NCI-H526 (cell line): ENCODE measurements around the gene SLC35F1.
A peak's percentile ranks its signal among the peaks of the same experiment; 100 is the strongest.
"Not testable (repeated sequence)": the region's sequence is repeated elsewhere in the genome, so short reads cannot be mapped to it uniquely, and the experiment has no call there.

Experiments used
- DNase-seq, 2 experiments: peaks; one replicate each; lab custom pipeline; 2025; lab: John Stamatoyannopoulos, UW

The SLC35F1 gene

GRCh38 chr6:117906958-117907600, at the start of gene SLC35F1:
Gene SLC35F1, plus strand, starts transcription at chr6:117907264.
- peak; percentile 18 to 86 for DNase-seq

- not testable (repeated sequence) for DNase-seq
These were observed 48.5 kb upstream of the SLC35F1 start for GRCh38 chr6:117858601-117859000.

- DNase-seq = no peak
These were observed 45.5 kb upstream of the SLC35F1 start for GRCh38 chr6:117861545-117861944.

GRCh38 chr6:117866561-117866960, 40.5 kb upstream of the SLC35F1 start:
- DNase-seq = no peak

GRCh38 chr6:117870486-117871242, 36.4 kb upstream of the SLC35F1 start:
- no peak for DNase-seq

- no peak for DNase-seq
These were observed 26.2 kb upstream of the SLC35F1 start for GRCh38 chr6:117880824-117881223.

DNA sequence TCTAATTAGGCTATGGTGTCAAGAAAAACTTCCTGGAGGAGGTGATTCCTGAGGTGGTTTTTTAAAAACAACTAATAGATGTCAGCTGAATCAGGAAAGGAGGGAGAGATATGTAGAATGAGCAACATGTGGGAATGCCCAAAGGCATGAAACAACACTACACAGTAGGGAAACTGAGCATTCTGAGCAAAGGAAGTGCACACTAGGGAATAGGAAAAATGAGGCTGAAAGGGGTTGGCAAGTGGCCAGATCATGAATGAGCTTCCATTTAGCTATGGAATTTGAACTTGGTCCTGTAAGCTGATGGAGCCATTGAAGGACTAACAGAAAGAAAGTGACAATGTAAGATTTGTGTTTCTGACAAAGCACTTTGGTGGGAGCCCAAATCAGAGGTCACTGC, 16.9 kb upstream of the SLC35F1 start:
- no peak for DNase-seq

DNA sequence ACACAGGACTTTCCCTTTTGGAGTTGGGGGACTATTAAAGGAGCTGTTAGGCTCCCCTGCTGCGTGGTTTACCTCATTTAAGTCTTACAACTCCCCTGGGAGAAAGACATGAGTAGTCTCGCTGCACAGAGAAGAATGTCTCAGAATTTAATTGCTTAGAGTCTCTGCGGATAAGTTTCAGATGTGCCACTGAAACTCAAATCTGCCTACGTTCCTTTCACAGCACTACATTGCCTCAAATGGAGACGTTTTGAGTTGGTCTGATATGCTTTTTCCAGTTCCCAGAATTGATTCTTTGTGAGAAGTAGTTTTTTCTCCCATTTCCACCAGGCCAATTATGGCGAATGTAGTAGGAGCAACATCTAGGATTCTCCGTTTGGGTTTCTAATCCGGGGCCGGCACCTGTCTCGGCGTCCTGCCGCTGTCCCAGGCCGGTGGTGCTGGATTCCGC, 532 bp upstream of the SLC35F1 start:
- DNase-seq = peak; percentile 21 to 46

DNA sequence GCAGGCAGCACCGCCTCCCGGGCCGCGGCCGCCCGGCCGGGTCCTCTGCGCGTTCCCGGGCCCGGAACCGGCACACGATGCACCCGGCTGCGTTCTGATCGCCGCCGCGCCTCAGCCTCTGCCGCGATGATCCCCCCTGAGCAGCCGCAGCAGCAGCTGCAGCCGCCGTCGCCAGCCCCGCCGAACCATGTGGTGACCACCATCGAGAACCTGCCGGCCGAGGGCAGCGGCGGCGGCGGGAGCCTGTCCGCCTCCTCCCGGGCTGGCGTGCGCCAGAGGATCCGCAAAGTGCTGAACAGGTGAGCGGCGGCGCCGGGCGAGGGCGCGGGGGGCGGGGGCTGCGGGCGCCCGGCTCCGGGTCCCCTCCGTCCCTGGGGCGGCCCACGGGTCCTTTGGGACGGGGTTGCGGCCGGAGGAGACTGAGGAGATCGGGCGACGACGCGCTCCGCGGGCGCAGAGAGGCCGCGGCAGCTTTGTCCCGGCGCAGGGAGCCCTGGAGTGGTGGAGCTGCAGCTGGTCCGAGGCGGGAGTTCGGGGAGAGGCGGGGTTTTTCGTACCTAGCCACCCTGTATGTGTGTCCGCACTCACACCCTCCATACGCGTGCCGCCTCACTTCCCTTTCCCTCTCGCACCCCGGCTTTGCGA, 659 bp downstream of the SLC35F1 start:
- DNase-seq = peak; percentile 35 to 79

DNA sequence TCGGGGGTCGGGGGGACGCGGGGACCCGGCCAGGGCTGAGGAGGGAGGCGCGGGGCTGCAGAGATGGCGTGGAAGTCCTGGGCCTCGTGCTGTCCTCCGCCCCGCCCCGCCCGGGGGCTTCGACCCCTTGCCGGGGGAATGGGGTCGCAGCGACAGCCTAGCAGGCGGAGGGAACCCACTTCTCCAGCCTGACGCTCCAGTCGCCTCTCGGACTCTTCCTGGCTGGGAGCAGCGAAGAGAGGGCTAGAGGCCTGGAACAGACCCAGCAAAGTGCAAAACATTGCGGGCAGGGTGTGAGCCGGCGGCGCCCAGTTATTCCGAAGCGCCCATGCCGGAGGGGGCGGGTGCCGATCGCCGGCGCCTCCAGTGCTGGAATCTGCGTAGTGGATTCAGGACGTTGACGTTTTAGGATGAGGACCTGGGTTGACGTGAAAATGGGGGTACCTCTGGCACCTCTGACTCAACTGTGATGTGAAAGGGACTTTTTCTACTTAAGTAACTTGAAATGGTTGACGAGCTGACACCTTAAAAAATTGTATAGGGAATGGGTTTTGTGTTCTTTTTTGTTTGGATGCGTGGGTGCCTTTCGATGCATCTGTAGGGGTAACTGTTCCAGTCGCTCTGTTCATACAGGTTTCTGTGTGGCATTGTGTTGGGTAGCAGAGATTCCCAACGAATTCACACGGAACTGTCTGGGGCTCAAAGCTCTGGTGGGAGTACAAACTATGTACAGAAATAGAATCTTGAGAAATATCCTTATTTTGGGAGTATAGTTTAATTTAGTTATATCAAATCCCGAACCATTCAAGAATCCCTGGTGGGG, 1.4 kb downstream of the SLC35F1 start:
- peak; percentile 35 to 68 for DNase-seq

DNA sequence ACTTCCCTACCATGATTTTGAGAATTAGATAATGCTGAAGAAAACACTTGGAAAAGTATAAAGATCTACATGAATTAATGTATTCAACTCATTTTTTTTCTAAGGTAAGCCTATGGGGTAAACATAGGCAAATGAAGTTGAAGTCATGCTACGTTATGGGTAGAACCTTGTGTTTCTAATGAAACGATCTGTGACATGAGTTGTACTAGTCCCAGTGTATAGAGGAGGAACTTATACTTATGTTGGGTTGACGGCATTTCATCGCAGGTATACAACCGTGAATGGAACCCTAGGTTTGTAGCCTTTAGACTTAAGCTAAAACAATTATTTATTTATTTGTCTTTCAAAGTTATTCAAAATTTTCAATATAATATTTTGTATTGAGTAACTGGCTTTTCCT, 2.6 kb downstream of the SLC35F1 start:
- no peak for DNase-seq

DNA sequence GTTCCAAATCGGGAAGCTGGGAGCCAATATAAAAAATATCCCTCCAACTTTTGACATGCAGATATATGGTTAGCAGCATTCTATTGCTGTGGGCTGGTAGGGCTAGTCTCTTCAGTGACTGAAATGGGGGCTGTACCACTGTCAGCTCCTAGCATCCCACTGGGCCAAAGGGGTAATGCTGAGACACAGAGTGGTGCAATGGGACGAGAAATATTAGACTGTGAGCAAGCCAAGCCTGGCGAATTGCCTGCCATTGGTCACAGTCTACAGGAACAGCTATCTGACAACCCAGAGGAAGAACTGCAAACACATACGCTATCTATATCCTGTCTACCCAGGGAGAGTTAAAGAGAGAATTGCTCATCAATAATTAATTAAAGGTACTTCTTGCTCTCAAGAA, 3.5 kb downstream of the SLC35F1 start:
- no peak for DNase-seq

DNA sequence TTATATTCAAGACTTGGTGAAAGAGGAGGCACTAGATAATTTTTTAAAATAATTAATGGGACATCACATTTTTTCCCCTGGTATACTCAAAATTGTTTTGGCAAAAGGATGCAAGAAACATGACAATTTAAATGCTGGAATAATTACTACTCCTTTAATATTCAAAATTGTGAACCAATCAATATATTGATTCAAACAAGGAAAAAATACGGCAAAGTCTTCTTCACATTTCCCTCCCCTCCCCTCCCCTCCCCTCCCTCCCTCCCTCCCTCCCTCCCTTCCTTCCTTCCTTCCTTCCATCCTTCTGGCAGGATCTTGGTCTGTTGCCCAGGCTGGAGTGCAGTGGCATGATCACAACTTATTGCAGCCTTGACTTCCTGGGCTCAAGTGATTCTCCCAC, 4.1 kb downstream of the SLC35F1 start:
- DNase-seq = no peak

DNA sequence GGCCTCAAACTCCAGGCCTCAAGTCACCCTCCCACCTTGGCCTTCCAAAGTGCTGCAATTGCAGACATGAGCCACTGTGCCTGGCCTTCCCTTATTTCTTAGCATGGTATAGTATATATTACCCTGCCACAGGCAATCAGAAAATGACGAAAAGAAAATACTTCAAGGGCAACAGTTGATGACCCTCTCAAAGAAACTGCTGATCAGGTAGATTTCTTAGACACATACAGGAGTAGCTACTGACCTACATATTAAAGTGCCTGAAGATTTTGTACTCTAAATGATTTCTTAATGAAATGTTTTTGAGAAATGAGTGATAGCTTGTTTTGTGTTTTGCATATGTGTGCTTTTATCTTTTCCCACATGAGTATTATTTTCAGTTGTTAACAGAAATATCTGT, 4.6 kb downstream of the SLC35F1 start:
- DNase-seq = no peak

DNA sequence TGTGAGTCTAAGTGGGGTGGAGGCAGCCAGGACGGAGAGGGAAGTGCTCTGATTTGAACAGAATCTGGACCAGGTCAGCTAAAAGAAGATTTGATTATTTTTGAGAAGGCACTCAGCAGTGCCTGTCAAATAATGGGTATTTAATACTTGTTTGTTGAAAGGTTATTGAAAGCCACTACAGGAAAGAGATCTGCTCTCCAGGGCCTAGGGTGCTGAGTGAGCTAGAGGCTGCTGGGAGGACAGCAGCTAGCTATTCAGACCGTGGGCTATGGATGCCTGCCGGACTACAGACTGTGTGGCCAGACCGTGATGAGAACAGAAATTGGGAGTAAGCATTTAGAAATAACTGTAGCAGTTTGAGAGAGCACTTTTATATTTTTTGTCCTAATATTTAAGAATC, 8.8 kb downstream of the SLC35F1 start:
- DNase-seq = no peak

GRCh38 chr6:117916483-117916882, 9.4 kb downstream of the SLC35F1 start:
- no peak for DNase-seq

GRCh38 chr6:117917176-117917575, 10.1 kb downstream of the SLC35F1 start:
- DNase-seq = no peak

GRCh38 chr6:117918454-117918853, 11.4 kb downstream of the SLC35F1 start:
- DNase-seq = no peak

DNA sequence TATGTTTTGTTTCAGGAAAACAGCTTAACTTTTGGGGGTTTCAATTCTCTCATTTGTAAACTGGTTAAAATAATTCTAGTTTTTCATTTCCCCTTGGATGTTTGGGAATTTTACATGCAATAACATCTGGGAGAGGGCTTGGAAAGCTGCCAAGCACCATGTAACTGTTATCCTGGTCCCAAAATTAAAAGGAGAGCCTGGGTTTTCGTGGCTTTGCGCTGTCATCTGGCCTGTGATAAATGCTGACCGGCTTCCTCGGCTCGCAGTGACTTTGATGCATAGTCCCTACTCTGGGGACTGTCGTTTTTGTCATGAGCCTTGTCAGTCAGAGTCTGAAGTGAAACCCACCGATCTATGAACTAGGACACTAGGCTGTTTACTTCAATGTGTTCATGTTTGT, 12.2 kb downstream of the SLC35F1 start:
- no peak for DNase-seq

- peak; percentile 34 to 65 for DNase-seq
These were observed 13.0 kb downstream of the SLC35F1 start for GRCh38 chr6:117919775-117920729.

DNA sequence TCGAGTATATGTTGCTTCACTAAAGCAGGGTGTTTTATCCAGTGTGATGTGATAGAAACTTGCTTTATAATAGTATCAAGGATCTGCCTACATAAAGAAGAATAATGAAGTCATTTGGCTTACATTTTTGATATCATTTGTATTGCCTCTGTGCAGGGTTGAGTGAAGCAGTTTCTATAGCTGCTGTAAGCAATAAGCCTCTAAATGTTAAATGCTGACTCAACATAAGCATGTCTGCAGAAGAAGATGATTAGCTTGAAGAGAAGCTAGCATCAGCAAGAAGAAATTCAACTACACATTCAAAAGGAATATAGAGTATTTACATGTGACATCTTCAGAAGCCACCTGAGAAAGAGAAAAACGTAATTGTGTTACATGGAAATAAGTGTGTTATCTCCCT, 17.6 kb downstream of the SLC35F1 start:
- DNase-seq = no peak
